GM18498 (cell line): ENCODE data around the gene RAB7B.

Experiments used
- ATAC-seq: cut with Tn5 transposase; IDR thresholded peaks from one replicate; pipeline ENCODE4 v1.9.1; 2021; ENCODE audit warnings: mild to moderate bottlenecking, moderate library complexity; ENCODE audit not compliant: unreplicated experiment

Gene RAB7B

DNA sequence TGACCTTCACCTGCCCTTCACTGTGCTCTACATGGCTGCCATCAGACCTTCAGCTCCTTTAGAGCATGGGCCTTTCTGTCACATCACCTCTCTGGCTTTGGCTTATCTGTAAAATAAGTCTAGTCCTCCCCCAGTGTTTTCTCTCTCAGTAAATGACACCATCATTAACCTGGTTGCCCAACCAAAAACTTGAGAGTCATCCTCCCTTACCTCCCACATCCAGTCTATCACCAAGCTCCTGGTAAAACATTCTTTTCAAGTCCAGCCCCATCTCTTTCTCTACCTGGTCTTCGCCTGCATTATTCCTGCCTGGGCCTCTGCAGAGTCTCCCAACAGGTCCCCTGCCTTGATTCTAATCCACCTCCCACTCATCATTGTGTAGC is 73.0 kb downstream of the RAB7B start:
- ATAC-seq, result no peak

DNA sequence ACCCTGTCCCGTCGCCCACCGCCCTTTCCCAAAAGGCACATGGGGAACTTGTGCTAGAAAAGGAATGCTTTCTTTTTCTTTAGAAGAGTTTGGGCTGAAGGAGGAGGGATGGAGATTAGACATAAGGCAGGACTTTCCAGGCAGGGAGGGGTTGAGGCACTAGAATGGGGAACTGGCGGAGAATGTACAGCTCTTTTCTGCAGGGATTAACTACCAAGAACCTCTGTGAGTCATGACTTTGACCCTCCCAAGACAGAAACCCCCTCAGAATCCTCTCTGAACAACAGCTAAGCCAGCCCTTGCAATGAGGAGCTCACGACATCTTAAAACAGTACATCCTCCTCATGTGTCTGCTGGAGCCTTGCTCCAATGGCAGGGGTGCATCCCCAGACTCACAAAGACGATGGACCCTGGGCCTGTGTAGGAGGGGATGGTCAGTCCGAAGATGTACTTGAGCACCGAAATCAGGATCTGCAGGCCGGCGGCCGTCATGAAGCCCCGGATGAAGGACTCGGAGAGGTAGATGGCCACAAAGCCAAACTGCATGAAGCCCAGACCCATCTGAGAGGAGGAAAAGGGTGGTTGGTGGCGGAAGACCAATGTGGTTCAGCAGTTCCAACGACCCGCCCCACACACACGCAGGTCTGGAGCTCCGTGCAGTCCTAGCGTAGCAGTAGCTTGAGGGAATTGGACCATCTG is 73.5 kb downstream of the RAB7B start:
- ATAC-seq, result no peak

DNA sequence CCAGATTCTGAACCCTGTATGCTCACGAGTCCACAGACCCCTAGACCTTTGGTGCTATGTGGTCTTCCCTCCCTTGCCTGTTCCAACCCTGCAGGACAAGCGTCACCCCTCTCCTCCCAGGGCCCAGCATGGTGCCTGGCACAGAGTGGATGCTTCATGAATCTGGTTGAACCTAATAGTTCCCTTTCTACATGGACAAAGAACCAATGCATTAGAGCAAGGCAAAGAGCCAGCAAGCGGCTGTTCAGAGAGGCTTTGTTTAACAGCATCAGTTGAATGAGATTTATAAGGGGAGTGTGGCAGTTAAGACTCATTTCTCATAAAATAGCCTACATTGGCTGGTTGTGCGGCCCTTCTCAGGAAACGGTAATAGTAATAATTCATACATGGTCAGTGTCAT is 74.9 kb downstream of the RAB7B start:
- no peak for ATAC-seq

- no peak for ATAC-seq
These were observed 75.5 kb downstream of the RAB7B start for GRCh38 chr1:205927676-205928075.

DNA sequence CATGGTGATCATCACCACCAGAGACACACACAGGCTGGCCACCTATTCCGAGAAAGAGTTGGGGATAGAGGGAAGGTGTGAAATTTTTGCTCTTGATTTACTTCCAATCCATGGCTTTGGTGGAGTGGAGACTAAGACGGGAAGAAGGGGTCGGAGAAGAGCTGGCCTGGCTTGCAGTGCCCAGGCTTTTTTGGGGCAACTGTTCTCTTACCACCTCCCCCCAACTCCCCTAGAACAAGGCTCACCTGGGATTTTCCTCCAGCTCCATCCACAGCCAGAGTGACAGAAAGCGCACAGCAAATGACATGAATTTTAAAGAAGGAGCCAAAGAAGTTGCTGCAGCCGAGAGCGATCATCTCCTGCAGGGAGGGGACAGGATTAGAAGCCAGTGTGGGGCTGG is 75.9 kb downstream of the RAB7B start:
- ATAC-seq, result no peak
